ENCODE measurements around the gene PLSCR4. TPM values are rescaled to one million over a fixed set of nuclear protein-coding genes. Genes with fewer than 3 reads are reported as not detected.
A peak's percentile ranks its signal among the peaks of the same experiment; 100 is the strongest.
"Not testable (repeated sequence)": the region's sequence is repeated elsewhere in the genome, so short reads cannot be mapped to it uniquely, and the experiment has no call there.

PLSCR4 gene
- total and polyA plus RNA-seq, 4 donors: 19.5 to 56.4 (median 34.9) TPM

DNA sequence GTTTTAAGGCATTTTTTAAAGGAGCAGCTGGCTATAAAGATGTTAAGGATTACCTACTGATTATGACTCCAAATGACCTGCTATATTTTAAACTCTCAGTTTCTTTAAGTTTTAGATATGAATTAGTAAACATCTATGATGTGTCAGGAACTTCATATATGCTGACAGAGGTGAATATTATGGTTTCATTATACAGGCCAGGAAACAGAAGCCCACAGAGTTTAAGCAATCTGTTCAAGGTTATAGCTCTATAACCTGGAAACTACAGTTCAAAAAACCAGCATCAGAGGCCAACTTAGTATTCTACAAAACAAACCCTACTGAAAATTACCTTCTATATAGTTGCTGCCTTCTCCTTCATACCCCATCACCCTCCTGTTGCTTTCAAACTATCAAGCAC, 17.4 kb downstream of the PLSCR4 start:
- H3K36me3 ChIP-seq (ENCODE audit: control insufficient read depth in 4 of 4, insufficient read depth in 3 of 4, low read depth in 1 of 4, low read length in 3 of 4): no peaks in the 10 kb centered on the region
- no peak overlapping the region for H3K27ac ChIP-seq (ENCODE audit: low read depth in 1 of 2, low read length in 2 of 2)
- TF ChIP-seq SP1 (IDR thresholded peaks at IDR 0.05) (no peak), FOXA2 (IDR thresholded peaks at IDR 0.05) (no peak), RXRA (IDR thresholded peaks at IDR 0.05) (peak in 1 of 2 donors; percentile 23)
- no peak for DNase-seq (ENCODE audit: low spot score)
- H3K27me3 ChIP-seq (ENCODE audit: control insufficient read depth in 4 of 4, insufficient read depth in 4 of 4, low read length in 3 of 4): no peaks in the 10 kb centered on the region
- H3K9me3 ChIP-seq (ENCODE audit: control insufficient read depth in 4 of 4, low read length in 3 of 4): peaks cover 0 to 6% (median 1%) of the 10 kb centered on the region in 4 donors
- no peak overlapping the region for H3K4me3 ChIP-seq (ENCODE audit: low read depth in 1 of 3, low read length in 3 of 3)
- H3K9ac ChIP-seq (ENCODE audit: low read depth in 1 of 2, low read length in 2 of 2): peak overlapping the region in 1 of 2 donors; percentile 3
- peaks cover 5 to 10% (median 6%) of the 10 kb centered on the region in 4 donors for H3K4me1 ChIP-seq (ENCODE audit: control insufficient read depth in 4 of 4, insufficient read depth in 4 of 4, low read length in 3 of 4)

DNA sequence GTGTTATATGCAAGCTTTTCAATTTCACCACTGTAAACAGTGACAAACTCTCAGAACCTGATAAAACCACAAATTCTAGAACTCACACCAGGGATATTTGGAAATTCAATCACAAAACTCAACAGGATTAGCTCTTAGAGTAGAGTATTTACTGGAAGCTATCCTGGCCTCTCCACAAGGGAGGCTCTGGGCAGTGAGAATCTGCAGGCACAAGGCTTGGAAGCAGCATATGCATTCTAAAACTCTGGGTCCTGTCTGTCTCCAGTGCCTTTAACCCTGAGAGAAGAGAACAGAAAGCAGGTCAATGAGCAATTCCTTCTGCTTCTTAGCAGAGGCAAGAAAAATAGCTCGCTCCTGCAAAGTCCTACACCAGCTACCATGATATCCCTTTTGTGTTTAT, 23.4 kb downstream of the PLSCR4 start:
- Histone ChIP-seq H3K27me3 (ENCODE audit: control insufficient read depth in 4 of 4, insufficient read depth in 4 of 4, low read length in 3 of 4) (no peaks in the 10 kb centered on the region), H3K9me3 (ENCODE audit: control insufficient read depth in 4 of 4, low read length in 3 of 4) (no peaks in the 10 kb centered on the region), H3K4me3 (ENCODE audit: low read depth in 1 of 3, low read length in 3 of 3) (no peak overlapping the region), H3K4me1 (ENCODE audit: control insufficient read depth in 4 of 4, insufficient read depth in 4 of 4, low read length in 3 of 4) (peaks cover 7 to 38% (median 13%) of the 10 kb centered on the region in 4 donors), H3K9ac (ENCODE audit: low read depth in 1 of 2, low read length in 2 of 2) (no peak overlapping the region), H3K36me3 (ENCODE audit: control insufficient read depth in 4 of 4, insufficient read depth in 3 of 4, low read depth in 1 of 4, low read length in 3 of 4) (no peaks in the 10 kb centered on the region), H3K27ac (ENCODE audit: low read depth in 1 of 2, low read length in 2 of 2) (peak overlapping the region in 1 of 2 donors; percentile 44)
- no peak for DNase-seq (ENCODE audit: low spot score)
- WGBS: 90% methylated on average over 1 of the region's 1 CpG
- peak in 1 of 2 donors; percentile 20 for TF ChIP-seq RXRA (IDR thresholded peaks at IDR 0.05)
- TF ChIP-seq JUND (IDR thresholded peaks at IDR 0.05): no peak

GRCh38 chr3:146226881-146227280, 24.0 kb downstream of the PLSCR4 start:
- H3K9me3 ChIP-seq (ENCODE audit: control insufficient read depth in 4 of 4, low read length in 3 of 4): no peaks in the 10 kb centered on the region
- no peak overlapping the region for H3K4me3 ChIP-seq (ENCODE audit: low read depth in 1 of 3, low read length in 3 of 3)
- no peak overlapping the region for H3K9ac ChIP-seq (ENCODE audit: low read depth in 1 of 2, low read length in 2 of 2)
- peaks cover 7 to 39% (median 13%) of the 10 kb centered on the region in 4 donors for H3K4me1 ChIP-seq (ENCODE audit: control insufficient read depth in 4 of 4, insufficient read depth in 4 of 4, low read length in 3 of 4)
- DNase-seq (ENCODE audit: low spot score): no peak
- H3K27ac ChIP-seq (ENCODE audit: low read depth in 1 of 2, low read length in 2 of 2): no peak overlapping the region
- H3K36me3 ChIP-seq (ENCODE audit: control insufficient read depth in 4 of 4, insufficient read depth in 3 of 4, low read depth in 1 of 4, low read length in 3 of 4): no peaks in the 10 kb centered on the region
- no peaks in the 10 kb centered on the region for H3K27me3 ChIP-seq (ENCODE audit: control insufficient read depth in 4 of 4, insufficient read depth in 4 of 4, low read length in 3 of 4)
- 63% methylated on average over 2 of the region's 2 CpGs for WGBS
- TF ChIP-seq NR2F2 (IDR thresholded peaks at IDR 0.05): no peak
- TF ChIP-seq EGR1 (IDR thresholded peaks at IDR 0.05; ENCODE audit: low read depth in 2 of 2): no peak
- no peak for TF ChIP-seq HNF4A (conservative IDR thresholded peaks at IDR 0.05)
- TF ChIP-seq RAD21 (IDR thresholded peaks at IDR 0.05): no peak
- no peak for TF ChIP-seq YY1 (IDR thresholded peaks at IDR 0.05)
- TF ChIP-seq TAF1 (conservative IDR thresholded peaks at IDR 0.05): no peak
- TF ChIP-seq, protein P1, sequence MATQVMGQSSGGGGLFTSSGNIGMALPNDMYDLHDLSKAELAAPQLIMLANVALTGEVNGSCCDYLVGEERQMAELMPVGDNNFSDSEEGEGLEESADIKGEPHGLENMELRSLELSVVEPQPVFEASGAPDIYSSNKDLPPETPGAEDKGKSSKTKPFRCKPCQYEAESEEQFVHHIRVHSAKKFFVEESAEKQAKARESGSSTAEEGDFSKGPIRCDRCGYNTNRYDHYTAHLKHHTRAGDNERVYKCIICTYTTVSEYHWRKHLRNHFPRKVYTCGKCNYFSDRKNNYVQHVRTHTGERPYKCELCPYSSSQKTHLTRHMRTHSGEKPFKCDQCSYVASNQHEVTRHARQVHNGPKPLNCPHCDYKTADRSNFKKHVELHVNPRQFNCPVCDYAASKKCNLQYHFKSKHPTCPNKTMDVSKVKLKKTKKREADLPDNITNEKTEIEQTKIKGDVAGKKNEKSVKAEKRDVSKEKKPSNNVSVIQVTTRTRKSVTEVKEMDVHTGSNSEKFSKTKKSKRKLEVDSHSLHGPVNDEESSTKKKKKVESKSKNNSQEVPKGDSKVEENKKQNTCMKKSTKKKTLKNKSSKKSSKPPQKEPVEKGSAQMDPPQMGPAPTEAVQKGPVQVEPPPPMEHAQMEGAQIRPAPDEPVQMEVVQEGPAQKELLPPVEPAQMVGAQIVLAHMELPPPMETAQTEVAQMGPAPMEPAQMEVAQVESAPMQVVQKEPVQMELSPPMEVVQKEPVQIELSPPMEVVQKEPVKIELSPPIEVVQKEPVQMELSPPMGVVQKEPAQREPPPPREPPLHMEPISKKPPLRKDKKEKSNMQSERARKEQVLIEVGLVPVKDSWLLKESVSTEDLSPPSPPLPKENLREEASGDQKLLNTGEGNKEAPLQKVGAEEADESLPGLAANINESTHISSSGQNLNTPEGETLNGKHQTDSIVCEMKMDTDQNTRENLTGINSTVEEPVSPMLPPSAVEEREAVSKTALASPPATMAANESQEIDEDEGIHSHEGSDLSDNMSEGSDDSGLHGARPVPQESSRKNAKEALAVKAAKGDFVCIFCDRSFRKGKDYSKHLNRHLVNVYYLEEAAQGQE (IDR thresholded peaks at IDR 0.05): no peak
- TF ChIP-seq, protein P2, sequence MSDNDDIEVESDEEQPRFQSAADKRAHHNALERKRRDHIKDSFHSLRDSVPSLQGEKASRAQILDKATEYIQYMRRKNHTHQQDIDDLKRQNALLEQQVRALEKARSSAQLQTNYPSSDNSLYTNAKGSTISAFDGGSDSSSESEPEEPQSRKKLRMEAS (IDR thresholded peaks at IDR 0.05): no peak
- TF ChIP-seq FOXA2 (IDR thresholded peaks at IDR 0.05): no peak

DNA sequence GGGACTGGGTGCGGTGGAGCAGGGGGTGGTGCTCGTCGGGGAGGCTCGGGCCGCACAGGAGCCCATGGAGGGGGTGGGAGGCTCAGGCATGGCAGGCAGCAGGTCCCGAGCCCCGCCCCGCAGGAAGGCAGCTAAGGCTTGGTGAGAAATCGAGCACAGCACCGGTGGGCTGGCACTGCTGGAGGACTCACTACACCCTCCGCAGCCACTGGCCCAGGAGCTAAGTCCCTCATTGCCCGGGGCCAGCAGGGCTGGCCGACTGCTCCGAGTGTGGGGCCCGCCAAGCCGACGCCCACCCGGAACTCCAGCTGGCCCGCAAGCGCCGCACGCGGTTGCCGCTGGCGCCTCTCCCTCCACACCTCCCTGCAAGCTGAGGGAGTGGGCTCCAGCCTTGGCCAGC, 25.4 kb downstream of the PLSCR4 start:
- H3K27ac ChIP-seq (ENCODE audit: low read depth in 1 of 2, low read length in 2 of 2); H3K27me3 ChIP-seq (ENCODE audit: control insufficient read depth in 4 of 4, insufficient read depth in 4 of 4, low read length in 3 of 4); H3K4me3 ChIP-seq (ENCODE audit: low read depth in 1 of 3, low read length in 3 of 3); H3K9ac ChIP-seq (ENCODE audit: low read depth in 1 of 2, low read length in 2 of 2); H3K36me3 ChIP-seq (ENCODE audit: control insufficient read depth in 4 of 4, insufficient read depth in 3 of 4, low read depth in 1 of 4, low read length in 3 of 4); H3K9me3 ChIP-seq (ENCODE audit: control insufficient read depth in 4 of 4, low read length in 3 of 4); DNase-seq (ENCODE audit: low spot score): not testable (repeated sequence)
- peaks cover 7 to 48% (median 19%) of the 10 kb centered on the region in 4 donors for H3K4me1 ChIP-seq (ENCODE audit: control insufficient read depth in 4 of 4, insufficient read depth in 4 of 4, low read length in 3 of 4)
- 96% methylated on average over 25 of the region's 25 CpGs for WGBS
